ENCODE results near the gene HSP90B1. TPM values are rescaled to one million over a fixed set of nuclear protein-coding genes. Genes with fewer than 3 reads are reported as not detected.

HSP90B1 gene
- total RNA-seq, result 285 and 487 TPM in 2 replicates

GRCh38 chr12:103930034-103930786 is at the start of gene HSP90B1:
Gene HSP90B1 (plus strand): TSS chr12:103930410. CDS start chr12:103930516, 106 bp downstream.

DNA sequence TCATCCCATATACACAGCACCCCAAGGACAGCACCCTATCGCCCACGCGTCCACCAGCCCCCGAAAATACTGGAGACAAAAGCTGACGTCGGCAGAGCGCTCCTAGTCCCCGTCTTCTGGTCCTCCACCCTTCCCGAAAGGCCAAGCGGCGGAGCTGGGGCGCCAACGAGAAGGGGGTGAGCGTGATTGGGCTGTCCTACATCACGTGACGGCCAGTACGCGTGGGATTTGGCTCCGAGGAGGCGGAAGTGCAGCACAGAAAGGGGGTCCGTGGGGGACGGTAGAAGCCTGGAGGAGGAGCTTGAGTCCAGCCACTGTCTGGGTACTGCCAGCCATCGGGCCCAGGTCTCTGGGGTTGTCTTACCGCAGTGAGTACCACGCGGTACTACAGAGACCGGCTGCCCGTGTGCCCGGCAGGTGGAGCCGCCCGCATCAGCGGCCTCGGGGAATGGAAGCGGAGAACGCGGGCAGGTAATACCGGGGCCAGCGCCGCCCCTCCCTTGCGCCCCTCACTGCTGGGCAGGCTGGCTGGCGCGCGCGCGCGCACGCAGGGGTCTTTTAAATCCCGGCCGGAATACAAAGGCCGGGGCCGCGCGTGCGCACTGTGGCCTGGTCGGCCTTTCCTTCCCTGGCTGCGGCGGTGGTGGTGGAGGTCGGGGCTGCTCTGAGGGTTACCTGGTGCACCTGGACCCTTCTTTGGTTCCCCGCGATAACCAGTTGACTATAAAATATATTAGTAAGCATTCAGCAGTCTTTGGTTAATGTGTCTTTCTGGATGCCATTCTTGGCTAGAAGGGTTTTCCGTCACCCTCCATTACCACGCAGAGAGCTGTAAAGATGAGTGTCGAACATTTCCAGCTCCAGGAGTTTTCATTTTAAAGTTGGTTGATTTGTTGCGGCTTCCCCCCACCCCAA is 35.6 kb downstream of the HSP90B1 start, which contains the start of gene TDG:
TDG (plus strand) TSS at position 283 of the 915 bp plus-strand sequence; CDS start at position 449, 166 bp downstream.

Other genes with a start within 250 kb of the HSP90B1 start
- gene NT5DC3, start 89.2 kb upstream of the HSP90B1 start, total RNA-seq, result 5.0 and 6.9 TPM in 2 replicates
- gene TDG, start 35.5 kb downstream of the HSP90B1 start, total RNA-seq, result 10.8 and 14.5 TPM in 2 replicates
- 34.1 and 46.0 TPM in 2 replicates for gene GLT8D2, start 119.8 kb downstream of the HSP90B1 start, total RNA-seq
- 12.3 and 14.6 TPM in 2 replicates for gene HCFC2, start 134.1 kb downstream of the HSP90B1 start, total RNA-seq
- gene NFYB, start 207.8 kb downstream of the HSP90B1 start, total RNA-seq, result 30.8 and 41.5 TPM in 2 replicates